NCI-H2081 treated with DMSO at 0.1 percent for 48 hours (cell line): Measurements from ENCODE around the gene CDH23.

Experiments
- DNase-seq: peaks from one replicate; lab custom pipeline; 2025; lab: John Stamatoyannopoulos, UW

The CDH23 gene

GRCh38 chr10:71743866-71744265 lies 347.1 kb downstream of the CDH23 start:
- DNase-seq, result no peak

GRCh38 chr10:71744897-71745663 lies 348.4 kb downstream of the CDH23 start:
- no peak for DNase-seq

- DNase-seq, result no peak
These were observed 349.0 kb downstream of the CDH23 start for GRCh38 chr10:71745664-71746250.

- DNase-seq, result no peak
These were observed 349.8 kb downstream of the CDH23 start for GRCh38 chr10:71746344-71747037.

- no peak for DNase-seq
These were observed 350.4 kb downstream of the CDH23 start for GRCh38 chr10:71747039-71747531.

- no peak for DNase-seq
These were observed 351.1 kb downstream of the CDH23 start for GRCh38 chr10:71747551-71748523.

GRCh38 chr10:71748671-71749191 lies 352.0 kb downstream of the CDH23 start:
- no peak for DNase-seq

GRCh38 chr10:71749396-71749795 lies 352.7 kb downstream of the CDH23 start:
- no peak for DNase-seq

GRCh38 chr10:71750124-71750841 lies 353.6 kb downstream of the CDH23 start:
- no peak for DNase-seq

- DNase-seq, result no peak
These were observed 354.3 kb downstream of the CDH23 start for GRCh38 chr10:71750986-71751385.

- DNase-seq, result no peak
These were observed 354.9 kb downstream of the CDH23 start for GRCh38 chr10:71751515-71752224.

- DNase-seq, result no peak
These were observed 355.8 kb downstream of the CDH23 start for GRCh38 chr10:71752391-71753090.

- no peak for DNase-seq
These were observed 356.6 kb downstream of the CDH23 start for GRCh38 chr10:71753091-71753959.

GRCh38 chr10:71753960-71754505 lies 357.3 kb downstream of the CDH23 start:
- DNase-seq, result no peak

GRCh38 chr10:71754562-71754961 lies 357.8 kb downstream of the CDH23 start:
- no peak for DNase-seq

GRCh38 chr10:71755179-71755879 lies 358.6 kb downstream of the CDH23 start:
- DNase-seq, result no peak

- no peak for DNase-seq
These were observed 359.8 kb downstream of the CDH23 start for GRCh38 chr10:71756311-71757191.
